ENCODE measurements around the gene MGA.

DNA sequence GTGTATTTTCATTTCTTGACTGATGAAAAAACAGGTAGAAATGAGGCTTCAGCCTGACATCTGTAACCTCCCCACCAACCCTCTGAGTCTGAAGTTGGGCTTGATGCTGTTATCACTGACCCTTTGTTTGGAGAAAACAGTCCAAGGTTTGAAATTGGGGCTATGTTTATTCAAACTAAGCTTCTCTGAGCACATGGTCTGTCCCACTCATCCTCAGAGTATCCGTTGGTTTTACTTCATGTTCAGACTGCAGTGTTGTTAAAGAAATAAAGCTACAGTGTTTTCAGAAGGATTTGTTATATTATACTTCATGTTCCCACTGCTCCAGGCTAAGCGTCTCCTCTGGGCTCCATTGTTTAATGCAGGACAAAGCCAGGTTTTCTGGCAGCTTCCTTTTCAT, 120.1 kb downstream of the MGA start:
- no peak for TF ChIP-seq CTCF (IDR thresholded peaks at IDR 0.05; ENCODE audit: insufficient read depth, low read length)
- TF ChIP-seq SPI1 (IDR thresholded peaks at IDR 0.05; ENCODE audit: borderline replicate concordance, low read depth): no peak
- TF ChIP-seq POLR2AphosphoS5 (IDR thresholded peaks at IDR 0.05; ENCODE audit: low read depth): no peak
- no peak for TF ChIP-seq GABPA (IDR thresholded peaks at IDR 0.05; ENCODE audit: low read depth)

All from HL-60 (cell line).